Stomach (tissue), 4 donors: Measurements from ENCODE around the gene RDX.

Source experiments
- EP300 ChIP-seq: sonication (generic); formaldehyde crosslinking; IDR thresholded peaks from one replicate; pipeline ENCODE4 v1.6.1; 2017; ENCODE audit warnings: antibody characterized with exemption
- POLR2A ChIP-seq, 4 donors: fragments of 450-650 bp; IDR thresholded peaks; one replicate each; pipeline ENCODE4 v1.6.1; 2016; ENCODE audit warnings: antibody characterized with exemption in 4 of 4, control low read depth in 2 of 4, mild to moderate bottlenecking in 1 of 4, moderate library complexity in 1 of 4
- POLR2AphosphoS5 ChIP-seq, 3 donors: sonication (generic); formaldehyde crosslinking; IDR thresholded peaks; one replicate each; pipeline ENCODE4 v1.6.1; 2016; ENCODE audit warnings: antibody characterized with exemption in 3 of 3
- TF ChIP-seq, protein P1 (sequence below), 7 experiments: fragments of 450-650 bp in 4 of 7; fragments of 200-600 bp in 3 of 7; sonication (generic) in 3 of 7; IDR thresholded peaks; one replicate each; pipeline ENCODE4 v1.5.1; 2016 to 2019; ENCODE audit warnings: antibody characterized with exemption in 7 of 7, control low read depth in 2 of 7, mild to moderate bottlenecking in 1 of 7

GRCh38 chr11:110299006-110299785 lies 2.8 kb upstream of the RDX start:
- TF ChIP-seq POLR2AphosphoS5 (IDR thresholded peaks at IDR 0.05) (no peak), EP300 (no peak), POLR2A (IDR thresholded peaks at IDR 0.05) (no peak)
- TF ChIP-seq, protein P1, sequence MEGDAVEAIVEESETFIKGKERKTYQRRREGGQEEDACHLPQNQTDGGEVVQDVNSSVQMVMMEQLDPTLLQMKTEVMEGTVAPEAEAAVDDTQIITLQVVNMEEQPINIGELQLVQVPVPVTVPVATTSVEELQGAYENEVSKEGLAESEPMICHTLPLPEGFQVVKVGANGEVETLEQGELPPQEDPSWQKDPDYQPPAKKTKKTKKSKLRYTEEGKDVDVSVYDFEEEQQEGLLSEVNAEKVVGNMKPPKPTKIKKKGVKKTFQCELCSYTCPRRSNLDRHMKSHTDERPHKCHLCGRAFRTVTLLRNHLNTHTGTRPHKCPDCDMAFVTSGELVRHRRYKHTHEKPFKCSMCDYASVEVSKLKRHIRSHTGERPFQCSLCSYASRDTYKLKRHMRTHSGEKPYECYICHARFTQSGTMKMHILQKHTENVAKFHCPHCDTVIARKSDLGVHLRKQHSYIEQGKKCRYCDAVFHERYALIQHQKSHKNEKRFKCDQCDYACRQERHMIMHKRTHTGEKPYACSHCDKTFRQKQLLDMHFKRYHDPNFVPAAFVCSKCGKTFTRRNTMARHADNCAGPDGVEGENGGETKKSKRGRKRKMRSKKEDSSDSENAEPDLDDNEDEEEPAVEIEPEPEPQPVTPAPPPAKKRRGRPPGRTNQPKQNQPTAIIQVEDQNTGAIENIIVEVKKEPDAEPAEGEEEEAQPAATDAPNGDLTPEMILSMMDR (IDR thresholded peaks at IDR 0.05), result no peak
